ENCODE measurements around the gene DSTYK.

Gene DSTYK

DNA sequence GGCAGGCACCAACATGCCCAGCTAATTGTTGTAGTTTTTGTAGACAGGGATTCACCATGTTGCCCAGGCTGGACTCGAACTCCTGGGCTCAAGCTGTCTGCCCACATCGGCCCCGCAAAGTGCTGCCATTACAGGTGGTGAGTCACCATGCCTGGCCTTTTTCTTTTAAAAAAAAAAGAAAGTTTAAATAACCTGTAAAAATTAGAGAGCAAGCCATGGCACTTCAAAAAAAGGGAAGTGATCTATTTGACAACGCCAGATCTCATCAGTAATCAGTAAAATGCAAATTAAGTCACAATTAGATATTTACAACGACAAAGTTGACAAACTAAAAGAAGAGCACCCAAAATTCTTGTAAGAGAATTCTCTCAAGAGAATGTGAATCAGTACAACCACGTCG, 86.8 kb downstream of the DSTYK start:
- no peak for DNase-seq

DNA sequence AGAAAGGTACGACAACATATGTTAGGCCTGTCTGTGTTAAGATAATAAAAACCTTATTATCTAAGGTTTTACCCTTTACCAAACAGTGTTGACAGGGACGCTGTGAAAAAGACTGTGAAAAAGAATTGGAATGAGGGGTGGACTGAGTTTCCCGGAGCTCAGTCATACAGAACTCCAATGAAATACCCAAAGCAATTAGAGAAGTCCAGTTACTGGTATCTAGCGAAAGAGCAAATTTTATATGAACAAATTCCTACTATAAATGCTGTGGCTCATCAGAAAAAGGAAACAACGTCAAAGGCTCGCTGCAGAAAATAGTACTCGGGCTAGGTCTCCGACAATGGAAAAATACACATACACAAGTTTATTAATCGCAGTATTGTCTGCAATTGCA, 89.0 kb downstream of the DSTYK start:
- no peak for DNase-seq

DNA sequence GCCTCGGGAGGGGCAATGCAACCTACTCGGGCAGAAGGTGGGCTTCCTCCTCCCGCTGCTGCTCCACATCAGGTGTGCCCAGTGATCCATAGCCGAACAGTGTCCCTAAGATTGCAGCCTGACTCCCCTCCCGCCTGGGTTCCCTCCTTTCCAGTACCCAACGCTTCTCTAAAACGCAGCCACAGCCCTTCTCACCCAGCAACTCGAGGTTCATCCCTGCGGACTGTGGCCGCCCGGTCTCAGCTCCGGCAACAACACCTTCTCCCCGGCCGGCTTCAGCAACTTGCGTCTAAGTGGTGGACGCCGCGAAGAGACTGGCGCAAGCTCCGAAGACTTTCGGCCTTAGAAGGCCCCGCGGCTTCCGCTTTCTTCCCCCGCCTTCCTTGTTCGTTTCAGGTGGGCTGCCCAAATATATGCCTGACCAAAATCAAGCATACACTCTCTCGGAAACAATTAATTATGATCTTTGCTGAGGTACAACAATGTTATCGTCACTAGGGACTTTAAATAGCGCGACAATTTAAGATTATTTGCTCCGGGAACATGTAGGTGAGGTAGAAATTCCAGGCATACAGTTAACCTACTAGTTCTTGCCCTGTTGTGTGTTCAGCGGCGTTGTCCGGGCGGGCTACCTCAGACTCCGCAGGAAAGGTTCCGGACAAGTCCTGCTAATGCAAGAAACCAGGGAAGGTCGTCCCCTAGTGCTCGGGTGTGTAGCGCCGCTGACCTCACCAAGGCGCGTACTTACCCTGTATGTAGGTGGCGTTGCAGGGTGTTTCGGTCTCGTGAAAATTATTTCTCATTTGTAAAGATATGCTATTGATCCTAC, 89.6 kb downstream of the DSTYK start, which contains the start of gene RBBP5:
Gene RBBP5, minus strand, starts transcription at position 319 of the 829 bp plus-strand sequence. Its CDS starts 105 bp downstream, at position 214.
- peak; percentile 7 for DNase-seq

DNA sequence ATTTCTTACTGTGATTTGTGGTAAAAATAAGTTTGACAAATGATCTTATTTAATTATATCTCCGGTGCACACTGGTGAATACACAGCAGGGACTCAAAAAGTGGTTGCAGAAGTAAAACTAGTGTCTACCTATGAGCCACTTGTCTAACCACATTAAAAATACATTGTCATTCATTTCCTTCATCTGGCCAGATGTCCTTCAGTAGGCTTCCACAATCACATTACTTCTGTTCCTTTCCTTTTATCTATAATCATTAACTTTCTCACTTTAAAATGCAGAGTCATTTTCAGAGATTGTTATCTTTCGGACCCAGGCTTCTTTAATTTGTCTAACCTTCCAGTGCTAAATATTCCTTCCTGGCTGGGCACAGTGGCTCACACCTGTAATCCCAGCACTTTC, 92.8 kb downstream of the DSTYK start:
- DNase-seq, result no peak

DNA sequence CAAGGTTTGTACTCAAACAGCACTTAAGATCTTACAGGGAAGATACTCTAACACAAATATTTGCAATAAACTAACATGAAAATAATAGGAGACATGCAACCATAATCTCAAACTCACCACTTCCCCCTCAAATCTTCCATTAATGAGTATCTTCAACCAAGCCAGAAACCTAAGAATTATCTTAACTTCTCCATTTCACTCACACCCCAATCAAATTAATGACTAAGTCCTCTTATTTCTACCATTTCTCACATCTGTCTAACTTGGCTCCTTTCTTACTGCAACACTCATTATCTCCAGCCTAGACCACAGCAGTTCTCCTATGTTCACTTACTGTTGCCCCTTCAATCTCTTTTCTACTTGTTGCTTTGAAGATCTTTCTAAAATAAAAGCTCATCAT, 100.1 kb downstream of the DSTYK start:
- DNase-seq, result no peak

DNA sequence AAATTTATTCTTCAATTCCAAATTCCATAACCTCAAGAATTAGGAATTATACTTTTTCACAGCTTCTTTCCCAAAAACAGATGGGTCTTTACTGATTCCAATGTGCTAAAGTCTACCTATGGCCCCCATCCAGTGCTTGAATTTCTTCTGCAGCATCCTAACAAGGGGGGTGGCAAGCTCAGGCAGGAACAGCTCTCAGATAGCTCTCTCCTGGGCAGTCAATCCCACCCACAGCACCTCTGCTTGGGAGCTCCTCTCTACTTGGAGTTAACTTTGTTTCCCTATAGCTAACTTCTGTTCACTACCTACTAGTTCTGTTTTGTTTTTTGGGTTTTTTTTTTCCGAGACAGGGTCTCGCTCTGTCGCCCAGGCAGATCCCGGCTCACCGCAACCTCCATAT, 101.8 kb downstream of the DSTYK start:
- no peak for DNase-seq

DNA sequence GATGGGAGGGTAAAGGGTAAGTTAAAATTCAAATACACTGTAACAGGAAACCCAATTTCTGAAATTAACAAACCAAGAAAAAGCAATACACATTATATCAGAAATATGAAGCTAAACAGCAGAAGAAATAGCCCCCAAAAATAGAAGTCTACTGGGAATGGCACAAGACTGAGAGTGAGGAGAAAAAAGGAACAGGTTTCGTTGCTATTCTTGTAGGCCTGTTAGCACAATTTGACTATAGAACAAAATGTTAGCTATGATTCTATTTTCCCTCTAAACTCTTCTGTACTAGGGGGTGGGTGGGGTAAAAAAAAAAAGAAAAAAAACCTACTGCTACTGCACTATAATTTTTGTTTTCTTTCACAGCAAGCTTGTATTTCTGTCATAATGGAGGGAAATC, 102.2 kb downstream of the DSTYK start:
- no peak for DNase-seq

DNA sequence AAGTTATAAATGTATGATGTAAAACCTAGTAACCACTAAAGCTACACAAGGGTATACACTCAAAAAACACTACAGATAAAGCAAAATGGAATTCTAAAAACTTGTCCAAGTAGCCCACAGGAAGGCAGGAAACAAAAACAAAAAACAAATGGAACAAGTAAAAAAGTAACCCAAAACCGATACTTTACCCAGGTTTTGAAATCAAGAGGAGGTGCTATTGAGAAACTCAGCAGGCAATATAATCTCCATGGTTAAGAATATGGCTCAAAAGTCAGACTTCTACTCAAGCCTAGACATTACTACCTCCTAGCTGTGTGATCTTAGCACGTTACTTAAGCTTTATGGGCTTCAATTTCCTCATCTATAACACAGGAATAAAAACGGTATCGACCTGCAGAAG, 103.0 kb downstream of the DSTYK start:
- DNase-seq, result no peak

DNA sequence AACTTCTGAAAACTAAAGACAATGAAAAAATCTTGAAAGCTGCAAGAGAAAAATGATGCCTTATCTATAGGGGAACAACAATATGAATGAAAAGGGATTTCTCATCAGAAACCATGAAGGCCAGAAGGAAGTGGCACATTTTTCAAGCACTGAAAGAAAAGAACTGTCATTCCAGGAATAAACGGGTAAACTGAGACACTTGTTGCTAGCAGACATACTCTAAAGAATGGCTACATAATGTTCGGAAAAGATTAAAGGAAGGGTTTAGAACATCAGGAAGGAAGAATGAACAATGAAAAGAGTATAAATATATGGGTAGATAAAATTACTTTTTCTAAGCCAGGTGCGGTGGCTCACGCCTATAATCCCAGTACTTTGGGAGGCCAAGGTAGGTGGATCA, 104.2 kb downstream of the DSTYK start:
- no peak for DNase-seq

DNA sequence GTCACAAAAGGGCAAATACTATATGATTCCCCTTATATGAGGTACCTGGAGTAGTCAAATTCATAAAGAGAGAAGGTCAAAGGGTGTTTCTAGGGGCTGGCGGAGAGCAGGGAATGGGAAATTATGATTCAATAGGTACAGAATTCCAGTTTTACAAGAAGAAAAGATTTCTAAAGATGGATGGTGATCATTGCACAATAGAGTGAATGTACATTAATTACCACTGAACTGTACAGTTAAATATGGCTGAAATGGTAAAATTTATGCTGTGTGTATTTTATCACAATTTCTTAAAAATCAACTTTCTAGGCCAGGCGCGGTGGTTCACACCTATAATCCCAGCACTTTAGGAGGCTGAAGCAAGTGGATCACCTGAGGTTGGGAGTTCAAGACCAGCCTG, 109.1 kb downstream of the DSTYK start:
- DNase-seq, result no peak

DNA sequence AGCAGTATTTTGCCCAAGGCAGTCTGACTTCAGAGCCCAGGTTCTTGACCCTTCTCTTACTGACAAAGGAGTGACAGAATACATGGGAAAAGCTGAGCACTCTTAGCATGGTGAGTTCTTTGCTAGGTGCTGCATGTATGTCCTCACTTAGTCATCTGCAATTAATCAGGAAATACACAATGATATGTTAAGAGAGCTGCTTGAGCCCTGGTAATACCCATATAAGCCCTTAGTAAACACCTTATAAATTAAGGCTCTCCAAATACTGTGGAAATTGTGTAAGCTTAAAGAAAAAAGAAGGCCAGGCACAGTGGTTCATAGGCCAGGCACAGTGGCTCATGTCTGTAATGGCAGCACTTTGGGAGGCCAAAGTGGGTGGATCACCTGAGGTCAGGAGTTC, 113.3 kb downstream of the DSTYK start:
- DNase-seq, result no peak

DNA sequence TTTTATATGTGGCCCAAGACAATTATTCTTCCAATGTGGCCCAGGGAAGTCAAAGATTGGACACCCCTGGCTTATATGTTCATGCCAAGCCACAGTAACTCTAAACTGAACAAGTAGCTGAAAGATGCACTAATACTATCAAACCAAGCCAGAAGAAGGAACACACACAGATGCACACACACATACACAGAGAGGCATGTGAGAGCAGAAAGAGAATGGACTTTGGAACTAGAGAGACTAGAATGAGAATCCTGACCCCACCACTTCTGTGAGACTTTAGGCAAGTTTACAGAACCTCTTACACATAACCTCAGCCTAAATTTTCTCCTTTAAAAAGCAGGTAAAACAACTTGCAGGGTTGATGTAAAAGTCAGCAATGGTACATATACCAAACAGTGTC, 116.1 kb downstream of the DSTYK start:
- DNase-seq, result no peak
